ENCODE measurements around the gene C11orf68. TPM values are rescaled to one million over a fixed set of nuclear protein-coding genes. Genes with fewer than 3 reads are reported as not detected.

The C11orf68 gene
- total and polyA plus RNA-seq, 2 donors (not counting 1 experiment from before 2014, with no cell fraction given) = 34.9 to 50.6 TPM

- no peak overlapping the region for H3K27ac ChIP-seq (ENCODE audit: low read length in 2 of 2)
- ATAC-seq (ENCODE audit: low read depth) = no peak
- no peaks in the 10 kb centered on the region for H3K36me3 ChIP-seq (replicated peaks in 1 of 2; ENCODE audit: control extremely low read depth in 1 of 2, control insufficient read depth in 1 of 2, extremely low read depth in 1 of 2, insufficient read depth in 2 of 2, low read length in 1 of 2)
- no peaks in the 10 kb centered on the region for H4K20me1 ChIP-seq (ENCODE audit: control insufficient read depth, insufficient read depth, low read length, poor library complexity, severe bottlenecking)
- intact Hi-C loops (cut with micrococcal nuclease) = loop anchor here (1.0 kb wide), 3 partner anchors 11 to 43 kb away; partner anchors contain the start of genes C11orf68, CCDC85B, CFL1 and DRAP1
- Mint-ChIP-seq H3K27ac (peak overlapping the region; percentile 72), H3K27me3 (peaks cover 15% of the 10 kb centered on the region), H3K4me1 (peaks cover 10% of the 10 kb centered on the region), H3K4me3 (peak overlapping the region; percentile 83), H3K9me3 (ENCODE audit: insufficient read depth) (no peaks in the 10 kb centered on the region)
- peaks cover 20% of the 10 kb centered on the region in 2 donors for H3K4me1 ChIP-seq (ENCODE audit: control insufficient read depth in 2 of 2, insufficient read depth in 2 of 2, low read length in 2 of 2)
- ChIA-PET POLR2A (interaction anchor here (0.6 to 4.4 kb wide), 3 partner anchors 12 to 738 kb away, joined by 3 to 33 read pairs (median 3); partner anchors contain the start of genes CCDC85B and FIBP), CTCF (interaction anchor here (0.8 to 4.0 kb wide), 4 partner anchors 11 to 41 kb away, joined by 3 to 44 read pairs (median 12); partner anchors contain the start of genes CCDC85B, FIBP and MUS81)
- WGBS (ENCODE audit: insufficient coverage) = 86% methylated on average over 5 of the region's 11 CpGs
- no peaks in the 10 kb centered on the region for H3K79me2 ChIP-seq (ENCODE audit: control insufficient read depth, insufficient read depth, low read length)
- TF ChIP-seq EZH2 (IDR thresholded peaks at IDR 0.05; ENCODE audit: borderline replicate concordance, insufficient read depth, low read depth, low read length, poor library complexity, severe bottlenecking) (no peak), CTCF (IDR thresholded peaks at IDR 0.05) (no peak)
- no peak for DNase-seq
- peak overlapping the region; percentile 68 for H2AFZ ChIP-seq (ENCODE audit: insufficient read depth, low read depth, low read length, poor library complexity, severe bottlenecking)
- H3K4me3 ChIP-seq (ENCODE audit: control extremely low read depth in 1 of 5, extremely low read depth in 1 of 5, insufficient read depth in 1 of 5, low read depth in 2 of 5, low read length in 4 of 5) = peak overlapping the region in 4 of 5 experiments; percentile 18 to 64 (median 50)
- H3K4me2 ChIP-seq (replicated peaks; ENCODE audit: low read depth, low read length, poor library complexity, severe bottlenecking) = peak overlapping the region; percentile 95
- peaks cover 0 to 38% (median 12%) of the 10 kb centered on the region in 4 experiments for H3K27me3 ChIP-seq (replicated peaks in 1 of 4; ENCODE audit: control extremely low read depth in 1 of 4, control insufficient read depth in 3 of 4, insufficient read depth in 4 of 4, low read length in 3 of 4)
- peak overlapping the region; percentile 71 for H3K9ac ChIP-seq (ENCODE audit: low read length)
- H3K9me3 ChIP-seq (ENCODE audit: control extremely low read depth in 1 of 3, control insufficient read depth in 2 of 3, insufficient read depth in 1 of 3, low read length in 2 of 3) = peaks cover 0 to 10% (median 0%) of the 10 kb centered on the region in 3 donors
Observed at GRCh38 chr11:65900899-65901180, 18.0 kb downstream of the C11orf68 start.
